Activated naive CD8-positive, alpha-beta T cell (primary cell): ENCODE measurements around the gene NCOA4.
"Not testable (repeated sequence)": the region's sequence is repeated elsewhere in the genome, so short reads cannot be mapped to it uniquely, and the experiment has no call there.

Experiments
- H3K27ac Mint-ChIP-seq: one replicate; pipeline ENCODE4 v1.8.0; 2021; ENCODE audit warnings: mixed read lengths
- H3K27me3 Mint-ChIP-seq: one replicate; pipeline ENCODE4 v1.8.0; 2021; ENCODE audit warnings: mixed read lengths
- H3K36me3 Mint-ChIP-seq: one replicate; pipeline ENCODE4 v1.8.0; 2021; ENCODE audit warnings: mixed read lengths
- H3K4me1 Mint-ChIP-seq: one replicate; pipeline ENCODE4 v1.8.0; 2021; ENCODE audit warnings: low read depth, mixed read lengths
- H3K4me3 Mint-ChIP-seq: one replicate; pipeline ENCODE4 v1.8.0; 2021; ENCODE audit warnings: mild to moderate bottlenecking, mixed read lengths
- H3K9me3 Mint-ChIP-seq: one replicate; pipeline ENCODE4 v1.8.0; 2021; ENCODE audit warnings: low read depth, mixed read lengths

NCOA4 gene

DNA sequence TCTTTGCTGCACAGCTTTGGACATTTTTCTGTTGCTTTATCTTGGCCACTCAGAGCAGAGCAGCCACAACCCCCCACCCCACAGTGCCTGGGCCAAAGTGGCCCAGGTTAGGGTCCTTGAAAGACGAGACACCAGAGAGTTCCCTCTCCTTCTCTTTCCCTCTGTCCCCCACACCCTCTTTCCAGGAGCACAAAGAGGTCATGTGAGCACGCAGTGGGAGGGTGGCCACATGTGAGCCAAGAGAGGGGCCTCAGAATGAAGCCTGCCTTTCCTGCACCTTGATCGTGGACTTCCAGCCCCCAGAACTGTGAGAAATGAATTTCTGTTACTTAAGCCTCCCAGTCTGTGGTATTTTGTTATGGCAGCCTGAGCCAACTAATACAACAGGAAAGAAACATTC is 30.3 kb upstream of the NCOA4 start:
- Mint-ChIP-seq H3K27ac (no peak overlapping the region), H3K4me3 (no peak overlapping the region), H3K9me3 (peaks cover 8% of the 10 kb centered on the region), H3K36me3 (peaks cover 6% of the 10 kb centered on the region), H3K4me1 (no peaks in the 10 kb centered on the region), H3K27me3 (no peaks in the 10 kb centered on the region)

GRCh38 chr10:46057927-46058326 is 27.5 kb upstream of the NCOA4 start:
- H3K36me3 Mint-ChIP-seq, H3K27me3 Mint-ChIP-seq: not testable (repeated sequence)

DNA sequence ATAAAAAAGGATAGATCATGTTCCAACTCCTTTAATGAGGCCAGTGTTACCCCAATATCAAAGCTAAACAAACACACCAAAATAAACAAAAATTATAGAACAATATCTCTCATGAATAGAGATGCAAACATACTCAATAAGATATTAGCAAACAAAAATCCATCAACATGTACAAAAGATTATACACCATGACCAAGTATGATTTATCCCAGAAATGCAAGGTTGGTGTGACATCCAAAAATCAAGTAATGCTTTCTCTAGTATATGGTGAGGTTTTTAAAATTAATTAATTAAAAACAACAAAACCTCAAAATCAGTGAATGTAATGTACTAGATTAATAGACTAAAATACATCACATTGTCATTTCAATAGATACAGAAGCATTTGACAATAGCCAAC is 26.6 kb upstream of the NCOA4 start:
- no peaks in the 10 kb centered on the region for H3K27me3 Mint-ChIP-seq
- peaks cover 6% of the 10 kb centered on the region for H3K36me3 Mint-ChIP-seq

More at GRCh38 chr10:46057927-46058326, 27.5 kb upstream of the NCOA4 start:
- not testable (repeated sequence) for H3K4me1 Mint-ChIP-seq, H3K27ac Mint-ChIP-seq, H3K4me3 Mint-ChIP-seq, H3K9me3 Mint-ChIP-seq

DNA sequence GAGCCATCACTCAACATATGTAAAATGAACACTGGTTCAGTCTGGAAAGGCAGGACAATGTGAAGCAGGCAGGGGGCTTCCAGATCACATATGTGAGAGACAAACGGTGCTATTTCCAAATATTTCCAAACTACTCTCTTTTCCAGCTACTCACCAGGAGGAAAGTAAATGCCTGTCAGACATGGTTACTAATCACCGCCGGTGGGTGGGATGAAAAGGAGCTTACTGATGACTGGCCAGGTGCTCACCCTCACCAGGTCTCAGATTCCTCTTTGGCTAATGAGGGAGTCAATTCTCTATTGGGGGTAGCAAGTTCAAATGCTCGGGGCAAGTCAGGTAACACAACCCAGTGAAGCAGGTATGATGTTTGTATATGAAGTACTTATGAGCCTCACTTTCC is 25.3 kb upstream of the NCOA4 start:
- Mint-ChIP-seq H3K27ac (no peak overlapping the region), H3K9me3 (peaks cover 8% of the 10 kb centered on the region), H3K36me3 (peaks cover 6% of the 10 kb centered on the region)

More for the DNA sequence above, 26.6 kb upstream of the NCOA4 start:
- peaks cover 6% of the 10 kb centered on the region for H3K4me1 Mint-ChIP-seq
- no peak overlapping the region for H3K4me3 Mint-ChIP-seq
- H3K27ac Mint-ChIP-seq, result no peak overlapping the region
- peaks cover 8% of the 10 kb centered on the region for H3K9me3 Mint-ChIP-seq

GRCh38 chr10:46053534-46054434 is 23.4 kb upstream of the NCOA4 start:
- Mint-ChIP-seq H3K4me1 (peaks cover 10% of the 10 kb centered on the region), H3K27ac (no peak overlapping the region), H3K36me3 (peaks cover 6% of the 10 kb centered on the region), H3K9me3 (peaks cover 8% of the 10 kb centered on the region), H3K4me3 (no peak overlapping the region), H3K27me3 (no peaks in the 10 kb centered on the region)

More for the DNA sequence above, 25.3 kb upstream of the NCOA4 start:
- H3K4me3 Mint-ChIP-seq, result no peak overlapping the region
- H3K4me1 Mint-ChIP-seq, result peaks cover 9% of the 10 kb centered on the region
- no peaks in the 10 kb centered on the region for H3K27me3 Mint-ChIP-seq

- no peak overlapping the region for H3K27ac Mint-ChIP-seq
- no peak overlapping the region for H3K4me3 Mint-ChIP-seq
- H3K36me3 Mint-ChIP-seq, result peaks cover 6% of the 10 kb centered on the region
- H3K4me1 Mint-ChIP-seq, result peaks cover 10% of the 10 kb centered on the region
- H3K27me3 Mint-ChIP-seq, result no peaks in the 10 kb centered on the region
- H3K9me3 Mint-ChIP-seq, result peaks cover 8% of the 10 kb centered on the region
Observed at GRCh38 chr10:46052791-46053375, 22.5 kb upstream of the NCOA4 start.

- Mint-ChIP-seq H3K4me3 (no peak overlapping the region), H3K36me3 (peaks cover 3% of the 10 kb centered on the region), H3K27me3 (no peaks in the 10 kb centered on the region), H3K27ac (no peak overlapping the region), H3K4me1 (peaks cover 10% of the 10 kb centered on the region), H3K9me3 (peaks cover 5% of the 10 kb centered on the region)
Observed at GRCh38 chr10:46052057-46052790, 21.8 kb upstream of the NCOA4 start.

GRCh38 chr10:46050941-46051623 is 20.7 kb upstream of the NCOA4 start:
- H3K36me3 Mint-ChIP-seq, result no peaks in the 10 kb centered on the region
- no peaks in the 10 kb centered on the region for H3K9me3 Mint-ChIP-seq
- H3K4me1 Mint-ChIP-seq, result peaks cover 10% of the 10 kb centered on the region
- H3K27me3 Mint-ChIP-seq, result no peaks in the 10 kb centered on the region
- H3K27ac Mint-ChIP-seq, result no peak overlapping the region
- no peak overlapping the region for H3K4me3 Mint-ChIP-seq

GRCh38 chr10:46049497-46049831 is 19.0 kb upstream of the NCOA4 start:
- not testable (repeated sequence) for H3K4me3 Mint-ChIP-seq, H3K9me3 Mint-ChIP-seq, H3K27ac Mint-ChIP-seq, H3K36me3 Mint-ChIP-seq, H3K27me3 Mint-ChIP-seq, H3K4me1 Mint-ChIP-seq

DNA sequence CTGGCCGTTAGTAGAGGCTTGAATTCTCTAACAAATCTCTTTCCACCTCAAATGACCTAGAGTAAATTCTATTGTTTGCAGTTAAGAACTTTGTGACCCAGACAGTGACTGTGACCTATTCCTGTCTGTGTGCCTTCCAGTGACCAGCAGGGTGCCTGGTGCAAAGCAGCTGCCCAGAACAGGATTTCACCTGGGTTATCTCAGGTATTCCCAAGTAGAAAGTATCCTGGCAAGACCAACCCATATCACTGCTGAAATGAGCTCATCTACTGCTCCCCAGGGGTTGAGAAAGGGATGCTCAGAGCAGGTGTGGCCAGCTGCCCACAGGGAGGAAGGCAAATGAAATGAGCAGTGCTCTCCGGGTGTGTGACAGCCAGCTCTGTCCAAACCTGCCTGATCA is 17.7 kb upstream of the NCOA4 start:
- Mint-ChIP-seq H3K36me3 (no peaks in the 10 kb centered on the region), H3K4me3 (no peak overlapping the region), H3K27ac (no peak overlapping the region), H3K27me3 (no peaks in the 10 kb centered on the region), H3K9me3 (no peaks in the 10 kb centered on the region), H3K4me1 (peaks cover 4% of the 10 kb centered on the region)

- Mint-ChIP-seq H3K27me3 (no peaks in the 10 kb centered on the region), H3K4me3 (no peak within 1 kb of the TSS), H3K4me1 (peaks cover 4% of the 10 kb centered on the region), H3K27ac (no peak within 1 kb of the TSS), H3K9me3 (no peaks in the 10 kb centered on the region), H3K36me3 (no peaks in the 10 kb centered on the region)
Observed at GRCh38 chr10:46046261-46046660, 15.8 kb upstream of the NCOA4 start, which contains the start of gene MSMB. TSS of gene MSMB (minus strand) at chr10:46046269. CDS start at chr10:46046237, 32 bp downstream.

- Mint-ChIP-seq H3K27ac (no peak overlapping the region), H3K9me3 (no peaks in the 10 kb centered on the region), H3K27me3 (no peaks in the 10 kb centered on the region), H3K36me3 (no peaks in the 10 kb centered on the region), H3K4me3 (no peak overlapping the region), H3K4me1 (no peaks in the 10 kb centered on the region)
Observed at GRCh38 chr10:46042527-46042926, 12.1 kb upstream of the NCOA4 start.

GRCh38 chr10:46040004-46040403 is 9.6 kb upstream of the NCOA4 start:
- Mint-ChIP-seq H3K9me3 (no peaks in the 10 kb centered on the region), H3K27ac (no peak overlapping the region), H3K4me3 (no peak overlapping the region), H3K36me3 (no peaks in the 10 kb centered on the region), H3K27me3 (peaks cover 2% of the 10 kb centered on the region), H3K4me1 (no peaks in the 10 kb centered on the region)

DNA sequence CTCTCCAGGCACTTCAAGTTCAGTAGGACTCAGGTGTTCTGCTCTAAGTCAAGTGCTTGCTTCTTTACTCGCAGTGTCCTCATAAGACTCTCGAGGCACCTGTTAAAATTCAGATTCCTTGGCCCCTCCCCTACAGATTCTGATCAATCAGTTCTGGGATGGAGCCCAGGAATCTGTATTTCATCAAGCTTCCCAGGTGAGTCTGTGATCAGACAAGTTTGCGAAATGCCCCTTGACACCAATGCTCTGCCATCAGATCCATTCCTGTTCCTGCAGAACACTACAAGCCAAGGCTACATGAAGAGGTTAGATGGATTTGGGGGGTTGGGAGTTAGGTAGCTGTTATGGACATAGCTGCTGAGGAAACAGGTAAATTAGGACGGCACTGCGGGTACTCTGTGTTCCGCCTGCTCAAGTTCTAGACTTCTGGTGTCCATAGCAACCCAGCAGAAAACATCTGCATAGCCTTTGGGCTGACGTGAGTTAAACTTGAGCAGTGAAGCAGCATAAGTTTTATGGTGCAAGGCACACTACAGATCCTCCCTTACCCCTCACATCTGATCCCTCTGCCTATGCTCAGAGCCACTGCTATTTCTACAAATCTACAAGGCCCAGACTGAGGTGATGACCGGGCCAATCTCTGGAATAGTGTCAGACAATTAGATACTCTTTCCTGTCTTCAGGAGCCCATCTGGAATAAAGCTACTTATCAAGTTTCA is 6.8 kb upstream of the NCOA4 start:
- Mint-ChIP-seq H3K36me3 (no peaks in the 10 kb centered on the region), H3K4me3 (no peak overlapping the region), H3K27ac (no peak overlapping the region), H3K4me1 (no peaks in the 10 kb centered on the region), H3K27me3 (peaks cover 2% of the 10 kb centered on the region), H3K9me3 (no peaks in the 10 kb centered on the region)
